H1 (cell line): ENCODE results near the gene CDKN2B-AS1.

Experiments
- CREB1 ChIP-seq: IDR thresholded peaks from 2 replicates; pipeline ENCODE4 v1.6.1; 2012; ENCODE audit warnings: inconsistent platforms
- HDAC6 ChIP-seq: IDR thresholded peaks from one replicate; pipeline ENCODE4 v1.7.1; 2012; ENCODE audit warnings: low read depth, mild to moderate bottlenecking, inconsistent platforms, low read length, moderate library complexity
- PHF8 ChIP-seq: fragments of 200-600 bp; sonication (generic); conservative IDR thresholded peaks from 2 replicates; pipeline ENCODE4 v1.7.1; 2012; ENCODE audit warnings: low read depth, mild to moderate bottlenecking, inconsistent platforms, low read length, moderate library complexity
- POLR2A ChIP-seq, 2 experiments: IDR thresholded peaks; 1 replicate in 1 of 2; 2 replicates in 1 of 2; pipeline ENCODE4 v1.6.1; 2011; ENCODE audit warnings: low read depth in 2 of 2, low read length in 2 of 2, mild to moderate bottlenecking in 2 of 2; ENCODE audit errors: control extremely low read depth in 1 of 2
- TBP ChIP-seq: IDR thresholded peaks from 2 replicates; pipeline ENCODE4 v1.6.1; 2011; ENCODE audit warnings: low read depth, low read length, improper control_type of control experiment
- TF ChIP-seq, protein P1 (sequence below): IDR thresholded peaks from 2 replicates; pipeline ENCODE4 v1.6.1; 2012; ENCODE audit warnings: inconsistent platforms

DNA sequence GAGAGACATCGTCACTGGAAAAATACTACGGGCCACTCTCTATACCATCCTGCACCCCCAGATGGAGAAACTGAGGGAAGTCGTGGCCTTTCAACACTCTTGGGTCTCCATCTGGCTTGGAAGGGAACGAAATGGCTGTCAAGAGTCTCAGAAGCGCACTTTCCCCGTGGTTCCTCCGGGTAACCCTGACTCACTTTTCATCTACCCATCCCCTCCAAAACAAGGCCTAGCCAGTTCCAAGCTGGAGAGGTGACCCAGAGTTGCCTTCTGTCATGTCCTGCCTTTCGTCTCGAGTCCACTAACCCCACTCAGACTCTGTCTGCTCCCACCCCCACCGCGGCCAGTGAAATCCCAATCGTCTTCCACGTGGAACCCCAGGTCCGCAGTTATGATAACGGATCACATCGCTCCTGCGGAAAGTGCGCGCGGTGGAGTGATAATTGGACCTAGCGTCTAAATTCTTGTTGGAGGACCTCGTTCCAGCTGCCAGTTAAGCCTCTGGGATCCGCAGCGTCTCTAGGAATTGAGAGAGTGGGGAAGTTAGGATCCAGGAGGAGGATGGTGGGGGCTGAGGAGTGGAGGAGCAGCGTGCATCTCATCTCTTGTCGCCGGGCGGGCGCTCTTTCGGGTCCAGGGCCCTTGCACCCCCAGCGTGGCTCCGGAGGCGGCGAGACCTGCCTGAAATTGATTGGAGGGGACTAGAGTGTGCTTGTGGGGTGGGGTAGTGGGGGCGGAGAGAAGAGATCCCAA, 5.0 kb upstream of the CDKN2B-AS1 start:
- TF ChIP-seq TBP (no peak), PHF8 (no peak), POLR2A (IDR thresholded peaks at IDR 0.05; ENCODE audit: control extremely low read depth in 1 of 2, low read depth in 2 of 2, low read length in 2 of 2) (no peak), CREB1 (no peak), HDAC6 (no peak)
- TF ChIP-seq, protein P1, sequence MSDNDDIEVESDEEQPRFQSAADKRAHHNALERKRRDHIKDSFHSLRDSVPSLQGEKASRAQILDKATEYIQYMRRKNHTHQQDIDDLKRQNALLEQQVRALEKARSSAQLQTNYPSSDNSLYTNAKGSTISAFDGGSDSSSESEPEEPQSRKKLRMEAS, result peak; percentile 22; the same call in 1 of the 2 replicates
